IPS-15b (cell line): ENCODE results near the gene DEPDC1.

Source experiments
- H3K27me3 ChIP-seq: one replicate; pipeline ENCODE4 v1.6.1; 2013; ENCODE audit warnings: low read length; ENCODE audit not compliant: control insufficient read depth, insufficient read depth
- H3K36me3 ChIP-seq: one replicate; pipeline ENCODE4 v1.6.1; 2013; ENCODE audit warnings: low read length; ENCODE audit not compliant: control insufficient read depth, insufficient read depth
- H3K4me1 ChIP-seq: one replicate; pipeline ENCODE4 v1.6.1; 2013; ENCODE audit warnings: mild to moderate bottlenecking, low read length; ENCODE audit not compliant: control insufficient read depth, insufficient read depth
- H3K4me3 ChIP-seq: one replicate; pipeline ENCODE4 v1.5.1; 2013; ENCODE audit warnings: low read depth, low read length
- H3K9ac ChIP-seq: one replicate; pipeline ENCODE4 v1.6.1; 2013; ENCODE audit warnings: low read depth, mild to moderate bottlenecking, low read length
- H3K9me3 ChIP-seq: one replicate; pipeline ENCODE4 v1.6.1; 2013; ENCODE audit warnings: mild to moderate bottlenecking, low read length; ENCODE audit not compliant: control insufficient read depth, insufficient read depth

The DEPDC1 gene, protein sequence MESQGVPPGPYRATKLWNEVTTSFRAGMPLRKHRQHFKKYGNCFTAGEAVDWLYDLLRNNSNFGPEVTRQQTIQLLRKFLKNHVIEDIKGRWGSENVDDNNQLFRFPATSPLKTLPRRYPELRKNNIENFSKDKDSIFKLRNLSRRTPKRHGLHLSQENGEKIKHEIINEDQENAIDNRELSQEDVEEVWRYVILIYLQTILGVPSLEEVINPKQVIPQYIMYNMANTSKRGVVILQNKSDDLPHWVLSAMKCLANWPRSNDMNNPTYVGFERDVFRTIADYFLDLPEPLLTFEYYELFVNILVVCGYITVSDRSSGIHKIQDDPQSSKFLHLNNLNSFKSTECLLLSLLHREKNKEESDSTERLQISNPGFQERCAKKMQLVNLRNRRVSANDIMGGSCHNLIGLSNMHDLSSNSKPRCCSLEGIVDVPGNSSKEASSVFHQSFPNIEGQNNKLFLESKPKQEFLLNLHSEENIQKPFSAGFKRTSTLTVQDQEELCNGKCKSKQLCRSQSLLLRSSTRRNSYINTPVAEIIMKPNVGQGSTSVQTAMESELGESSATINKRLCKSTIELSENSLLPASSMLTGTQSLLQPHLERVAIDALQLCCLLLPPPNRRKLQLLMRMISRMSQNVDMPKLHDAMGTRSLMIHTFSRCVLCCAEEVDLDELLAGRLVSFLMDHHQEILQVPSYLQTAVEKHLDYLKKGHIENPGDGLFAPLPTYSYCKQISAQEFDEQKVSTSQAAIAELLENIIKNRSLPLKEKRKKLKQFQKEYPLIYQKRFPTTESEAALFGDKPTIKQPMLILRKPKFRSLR

DNA sequence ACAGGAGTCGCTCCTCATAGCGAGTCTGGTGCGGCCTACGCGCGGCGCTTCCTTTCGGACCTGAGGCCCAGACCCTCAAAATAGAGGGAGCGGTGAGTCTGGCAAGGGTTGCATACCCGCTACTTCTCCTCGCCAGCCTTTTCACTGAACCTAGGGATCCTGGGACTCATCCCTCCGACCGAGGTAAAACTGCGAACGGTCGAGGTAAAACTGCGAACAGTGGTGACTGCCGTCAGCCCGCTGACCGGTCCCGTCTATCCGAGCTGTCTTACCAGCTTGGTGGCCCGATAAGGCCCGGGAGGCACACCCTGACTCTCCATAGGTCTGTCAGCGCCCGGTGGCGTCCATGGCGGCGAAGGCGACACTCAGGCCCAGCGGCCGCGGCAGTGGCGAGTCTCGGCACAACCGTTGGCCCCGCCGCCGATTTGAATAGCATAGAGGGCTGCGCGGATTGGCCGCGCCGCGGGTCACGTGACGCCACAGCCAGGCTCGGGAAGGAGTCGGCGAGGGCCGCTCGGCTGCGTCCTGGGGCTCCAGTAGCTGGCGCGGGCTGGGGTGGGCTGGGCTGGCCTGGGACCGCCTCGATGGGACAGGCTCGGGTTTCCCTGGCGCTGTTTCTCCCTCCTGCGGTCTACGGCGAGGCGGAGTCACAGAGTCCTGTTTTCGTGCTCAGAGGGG lies at the start of gene DEPDC1:
Gene DEPDC1, minus strand, starts transcription at position 403 of the 678 bp plus-strand sequence. Its CDS starts 83 bp downstream, at position 320.
- Histone ChIP-seq H3K9me3 (no peaks in the 10 kb centered on the region), H3K4me1 (no peaks in the 10 kb centered on the region), H3K36me3 (no peaks in the 10 kb centered on the region), H3K27me3 (peaks cover 2% of the 10 kb centered on the region), H3K9ac (peak within 1 kb of the TSS; percentile 84), H3K4me3 (peak within 1 kb of the TSS; percentile 96)

DNA sequence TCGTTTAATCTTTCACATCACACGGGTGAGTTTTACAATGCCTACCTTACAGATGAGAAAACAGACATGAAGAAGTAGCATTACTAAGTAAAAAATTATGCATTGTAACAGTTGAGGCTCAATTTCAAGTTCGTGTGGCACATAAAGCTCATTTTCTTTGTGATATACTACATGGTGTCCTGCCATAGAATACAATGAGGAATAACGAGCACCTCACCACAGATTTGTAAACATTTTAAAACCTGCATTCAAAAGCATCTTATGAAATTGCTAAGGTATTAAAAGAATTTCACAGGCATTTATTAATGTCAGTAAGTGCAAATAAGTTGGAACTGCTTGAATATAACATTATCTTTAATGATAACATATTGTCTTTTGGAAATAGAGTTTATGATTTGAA lies 47.8 kb upstream of the DEPDC1 start:
- no peak overlapping the region for H3K4me3 ChIP-seq
- H3K36me3 ChIP-seq: no peaks in the 10 kb centered on the region
- no peaks in the 10 kb centered on the region for H3K27me3 ChIP-seq
- H3K4me1 ChIP-seq: no peaks in the 10 kb centered on the region
- no peaks in the 10 kb centered on the region for H3K9me3 ChIP-seq
- H3K9ac ChIP-seq: no peak overlapping the region

DNA sequence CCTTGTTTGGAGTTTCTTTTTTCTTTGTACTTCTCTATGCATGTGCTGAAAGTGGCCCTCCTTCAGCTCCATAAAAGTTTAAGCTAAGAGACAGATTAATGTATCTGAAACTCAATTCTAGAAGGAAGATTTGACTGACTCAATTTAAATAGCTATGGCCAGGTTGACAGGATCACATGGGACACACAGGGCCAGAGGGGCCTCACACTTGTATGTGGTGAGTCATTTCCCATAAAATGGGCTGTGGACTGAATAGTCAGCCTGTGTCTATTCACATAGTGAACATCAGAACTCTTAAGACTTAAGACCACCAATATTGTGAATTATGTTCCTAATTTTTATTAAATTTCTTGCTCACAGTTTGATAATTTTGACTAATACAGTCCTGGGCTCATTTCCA lies 45.7 kb upstream of the DEPDC1 start:
- no peaks in the 10 kb centered on the region for H3K4me1 ChIP-seq
- H3K36me3 ChIP-seq: no peaks in the 10 kb centered on the region
- no peak overlapping the region for H3K9ac ChIP-seq
- no peak overlapping the region for H3K4me3 ChIP-seq
- no peaks in the 10 kb centered on the region for H3K27me3 ChIP-seq
- H3K9me3 ChIP-seq: no peaks in the 10 kb centered on the region

DNA sequence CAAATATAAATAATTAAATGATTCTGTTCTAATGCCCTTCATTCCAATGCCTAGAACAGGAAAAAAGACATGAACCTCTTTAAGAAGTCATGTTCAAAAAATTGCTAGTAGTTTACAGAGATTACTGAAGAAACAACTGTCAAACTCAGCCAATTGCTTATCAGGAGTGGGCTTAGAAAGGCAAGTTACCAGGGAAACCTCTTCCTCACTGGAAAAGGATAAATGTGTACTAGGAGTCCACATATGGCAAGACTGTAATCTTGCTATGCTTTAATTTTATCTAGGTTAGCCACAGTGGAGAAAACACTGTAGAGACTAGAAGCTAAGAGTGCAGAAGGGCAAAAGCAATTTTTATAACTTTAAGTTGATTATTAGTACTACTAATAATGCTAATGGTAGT lies 42.1 kb upstream of the DEPDC1 start:
- Histone ChIP-seq H3K9ac (no peak overlapping the region), H3K4me1 (no peaks in the 10 kb centered on the region), H3K27me3 (no peaks in the 10 kb centered on the region), H3K4me3 (no peak overlapping the region), H3K36me3 (no peaks in the 10 kb centered on the region), H3K9me3 (no peaks in the 10 kb centered on the region)

DNA sequence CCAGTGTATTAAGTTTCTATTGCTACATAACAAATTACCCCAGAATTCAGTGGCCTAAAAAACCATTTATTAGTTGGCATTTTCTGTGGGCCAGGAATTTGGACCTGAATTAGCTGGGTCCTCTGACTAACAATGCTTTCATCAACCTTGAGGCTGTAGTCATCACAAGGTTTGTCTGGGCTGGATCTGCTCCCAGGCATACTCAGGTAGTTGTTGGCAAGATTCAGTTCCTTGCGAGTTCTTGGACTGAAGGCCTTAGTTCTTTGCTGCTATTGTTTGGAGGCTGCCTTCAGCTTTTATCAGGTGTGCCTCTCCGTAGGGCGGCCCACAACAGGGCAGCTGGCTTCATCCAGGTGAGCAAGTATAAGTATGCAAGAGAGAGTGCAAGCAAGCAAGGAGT lies 31.4 kb upstream of the DEPDC1 start:
- H3K9me3 ChIP-seq: no peaks in the 10 kb centered on the region
- no peak overlapping the region for H3K4me3 ChIP-seq
- H3K36me3 ChIP-seq: no peaks in the 10 kb centered on the region
- no peak overlapping the region for H3K9ac ChIP-seq
- H3K4me1 ChIP-seq: no peaks in the 10 kb centered on the region
- no peaks in the 10 kb centered on the region for H3K27me3 ChIP-seq

DNA sequence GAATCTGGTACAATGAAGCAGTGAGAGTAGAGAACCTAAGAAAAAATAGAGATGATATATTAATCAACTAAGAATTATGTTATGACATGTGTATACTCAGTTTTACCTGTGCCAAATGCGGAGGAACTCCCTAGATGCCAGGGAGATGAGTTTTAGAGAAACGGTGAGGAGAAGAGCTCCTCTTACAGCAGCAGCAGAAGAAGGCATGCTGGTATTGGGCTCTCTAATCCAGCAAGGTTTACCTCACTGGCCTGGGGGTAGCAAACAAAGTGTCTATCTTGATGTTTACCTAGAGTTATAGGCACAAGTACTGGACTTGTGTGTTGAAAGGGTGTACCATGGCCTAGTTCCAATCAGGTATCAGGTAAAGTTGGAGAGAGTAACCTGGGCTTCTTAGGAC lies 28.9 kb upstream of the DEPDC1 start:
- no peaks in the 10 kb centered on the region for H3K27me3 ChIP-seq
- H3K4me3 ChIP-seq: no peak overlapping the region
- no peak overlapping the region for H3K9ac ChIP-seq
- no peaks in the 10 kb centered on the region for H3K4me1 ChIP-seq
- no peaks in the 10 kb centered on the region for H3K9me3 ChIP-seq
- H3K36me3 ChIP-seq: no peaks in the 10 kb centered on the region

DNA sequence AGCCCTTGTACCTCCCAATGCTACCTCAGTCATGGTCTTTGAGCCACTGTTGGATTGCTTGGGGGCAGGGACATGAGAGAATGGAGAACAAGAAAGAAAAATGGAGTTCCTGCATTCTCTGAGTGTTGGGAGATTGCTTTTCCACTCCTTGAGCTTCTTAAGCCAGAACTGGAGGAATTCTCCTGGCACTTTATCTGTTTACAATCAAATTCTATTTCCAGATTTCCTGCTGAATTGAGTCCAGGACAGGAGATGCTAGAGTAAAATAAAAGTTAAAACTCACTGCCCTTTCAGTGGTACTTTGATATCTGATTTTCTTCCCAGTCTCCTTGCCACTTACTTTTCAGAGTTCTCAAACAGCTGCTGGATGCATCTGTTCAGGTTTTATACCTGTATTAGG lies 24.4 kb upstream of the DEPDC1 start:
- Histone ChIP-seq H3K4me3 (no peak overlapping the region), H3K4me1 (no peaks in the 10 kb centered on the region), H3K27me3 (no peaks in the 10 kb centered on the region), H3K9me3 (no peaks in the 10 kb centered on the region), H3K9ac (no peak overlapping the region), H3K36me3 (no peaks in the 10 kb centered on the region)

DNA sequence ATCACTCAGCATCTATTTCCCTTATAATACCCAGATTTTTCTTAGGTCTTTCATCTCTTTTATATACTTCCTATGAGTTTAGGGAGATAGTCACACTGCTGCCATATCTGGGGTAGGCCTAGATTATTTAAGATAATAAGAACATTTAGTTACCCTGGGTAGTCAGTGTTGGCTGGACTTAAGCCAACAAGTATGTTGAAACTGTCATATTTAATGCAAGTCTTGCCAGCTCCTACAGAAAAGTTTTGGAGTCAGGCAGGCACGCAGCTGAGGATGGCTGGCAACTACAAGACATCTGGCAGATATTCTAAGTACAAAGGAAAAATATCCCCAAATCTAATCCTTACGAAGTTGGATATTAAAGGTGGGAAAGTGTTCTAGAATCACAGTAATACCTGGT lies 19.2 kb upstream of the DEPDC1 start:
- Histone ChIP-seq H3K4me3 (no peak overlapping the region), H3K27me3 (no peaks in the 10 kb centered on the region), H3K36me3 (no peaks in the 10 kb centered on the region), H3K4me1 (no peaks in the 10 kb centered on the region), H3K9ac (no peak overlapping the region), H3K9me3 (no peaks in the 10 kb centered on the region)

DNA sequence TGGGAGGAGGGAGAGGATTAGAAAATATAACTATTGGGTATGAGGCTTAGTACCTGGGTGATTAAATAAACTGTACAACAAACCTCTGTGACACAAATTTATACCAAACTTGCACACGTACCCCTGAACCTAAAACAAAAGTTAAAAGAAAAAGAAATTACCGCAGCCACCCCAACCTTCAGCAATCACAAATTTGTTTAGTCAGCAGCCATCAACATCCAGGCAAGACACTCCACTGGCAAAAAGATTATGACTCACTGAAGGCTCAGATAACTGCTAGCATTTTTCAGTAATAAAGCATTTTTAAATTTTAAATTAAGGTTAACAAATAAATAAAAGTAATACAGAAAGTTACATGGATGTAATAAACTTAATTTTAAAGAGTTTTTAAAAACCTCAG lies 14.4 kb upstream of the DEPDC1 start:
- Histone ChIP-seq H3K9me3 (no peaks in the 10 kb centered on the region), H3K9ac (no peak overlapping the region), H3K4me1 (no peaks in the 10 kb centered on the region), H3K27me3 (no peaks in the 10 kb centered on the region), H3K4me3 (no peak overlapping the region), H3K36me3 (no peaks in the 10 kb centered on the region)

DNA sequence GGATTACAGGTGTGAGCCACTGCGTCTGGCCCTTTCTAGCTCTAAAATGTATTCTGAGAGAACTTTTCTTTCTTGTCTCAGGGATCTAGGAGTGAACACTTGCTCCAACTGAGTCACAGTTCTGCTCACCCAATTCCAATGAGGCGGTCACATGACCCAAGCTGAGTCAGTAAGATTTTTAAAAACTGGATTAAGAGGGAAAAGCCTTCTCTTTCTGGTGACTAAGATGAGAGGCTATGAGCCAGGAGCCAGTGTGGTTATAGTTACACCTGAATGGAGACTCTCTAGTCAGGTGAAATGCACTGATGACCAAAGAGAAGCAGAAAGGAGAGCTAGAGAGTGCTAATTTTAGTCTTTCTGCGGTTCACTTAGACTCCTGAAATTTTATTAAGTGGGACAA lies 9.5 kb upstream of the DEPDC1 start:
- Histone ChIP-seq H3K9me3 (no peaks in the 10 kb centered on the region), H3K4me3 (no peak overlapping the region), H3K9ac (no peak overlapping the region), H3K27me3 (no peaks in the 10 kb centered on the region), H3K4me1 (no peaks in the 10 kb centered on the region), H3K36me3 (no peaks in the 10 kb centered on the region)

DNA sequence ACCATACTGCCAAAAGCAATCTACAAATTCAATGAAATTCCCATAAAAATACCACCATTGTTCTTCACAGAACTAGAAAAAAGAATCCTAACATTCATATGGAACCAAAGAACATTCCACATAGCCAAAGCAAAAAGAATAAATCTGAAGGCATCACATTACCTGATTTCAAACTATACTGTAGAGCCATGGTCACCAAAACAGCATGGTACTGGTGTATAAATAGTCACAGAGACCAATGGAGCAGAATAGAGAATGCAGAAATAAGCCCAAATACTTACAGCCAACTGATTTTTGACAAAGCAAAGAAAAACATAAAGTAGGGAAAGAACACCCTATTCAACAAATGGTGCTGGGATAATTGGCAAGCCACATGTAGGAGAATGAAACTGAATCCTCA lies 6.2 kb upstream of the DEPDC1 start:
- Histone ChIP-seq H3K9ac (no peak overlapping the region), H3K4me1 (no peaks in the 10 kb centered on the region), H3K36me3 (no peaks in the 10 kb centered on the region), H3K9me3 (no peaks in the 10 kb centered on the region), H3K27me3 (no peaks in the 10 kb centered on the region), H3K4me3 (no peak overlapping the region)
